ENCODE data around the gene MTARC2. TPM values are rescaled to one million over a fixed set of nuclear protein-coding genes. Genes with fewer than 3 reads are reported as not detected.

MTARC2 gene
- polyA plus RNA-seq, 1 donor (not counting 4 experiments of a cell fraction or from before 2014, with no cell fraction given) = 0.75 TPM

DNA sequence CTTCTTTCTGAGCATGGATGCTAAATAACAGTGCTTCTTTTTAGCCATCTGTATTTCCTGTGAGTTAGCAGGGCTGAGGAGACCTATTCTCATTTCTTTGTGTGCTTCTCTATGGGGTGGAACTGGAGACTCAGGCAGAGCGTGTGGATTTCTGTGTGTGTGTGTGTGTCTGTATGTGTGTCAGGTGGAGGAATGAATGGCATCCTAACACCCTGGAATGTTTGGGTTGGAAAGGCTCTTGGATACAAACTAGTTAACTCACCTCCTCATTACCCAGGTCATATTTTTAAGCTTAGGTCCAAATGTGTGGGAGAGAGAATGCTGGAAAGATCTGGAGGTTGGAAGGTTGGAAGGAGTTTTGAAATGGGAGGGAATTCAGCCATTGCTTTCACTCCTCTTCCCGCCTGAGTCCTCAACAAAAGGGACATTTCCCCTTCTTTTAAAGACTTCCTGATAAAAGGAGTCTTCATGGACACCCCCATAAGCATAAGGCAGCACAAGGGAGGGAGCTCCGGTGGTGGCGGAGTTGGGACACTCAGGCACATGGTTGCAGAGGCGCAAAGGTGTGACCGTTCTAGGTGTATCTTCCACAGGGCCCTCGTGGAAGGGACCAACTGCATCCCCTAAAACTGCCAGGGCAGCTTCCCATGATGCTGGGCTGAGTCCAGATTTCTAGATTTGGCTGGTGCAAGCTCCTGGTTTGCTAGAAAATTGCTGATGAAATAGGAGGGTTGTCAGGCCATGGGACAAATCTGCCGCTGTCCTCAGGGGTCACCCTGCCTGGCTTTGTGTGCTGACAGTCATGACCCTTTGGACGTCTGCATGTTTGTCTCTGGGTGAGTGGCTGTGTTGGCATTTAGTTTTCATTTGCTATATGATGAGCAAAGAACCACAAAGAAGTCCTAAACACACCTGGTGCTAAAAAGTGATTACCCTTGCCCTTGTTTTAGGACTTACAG, 76.2 kb downstream of the MTARC2 start:
- Histone ChIP-seq H2AFZ (ENCODE audit: control insufficient read depth, low read length) (no peak overlapping the region), H3K27ac (ENCODE audit: control insufficient read depth, insufficient read depth, low read length) (no peak overlapping the region), H3K36me3 (ENCODE audit: control insufficient read depth in 2 of 2, extremely low read depth in 1 of 2, insufficient read depth in 2 of 2, low read length in 2 of 2) (no peaks in the 10 kb centered on the region), H3K4me2 (ENCODE audit: control insufficient read depth, extremely low read depth, insufficient read depth, low read depth, low read length) (no peak overlapping the region), H3K9me1 (ENCODE audit: control insufficient read depth, extremely low read depth, insufficient read depth, low read length) (no peaks in the 10 kb centered on the region), H3K9me3 (ENCODE audit: control insufficient read depth, low read depth, low read length) (no peaks in the 10 kb centered on the region), H3K4me1 (ENCODE audit: control insufficient read depth, extremely low read depth, insufficient read depth, low read length) (no peaks in the 10 kb centered on the region), H3K79me2 (ENCODE audit: control insufficient read depth, insufficient read depth, low read length) (no peaks in the 10 kb centered on the region), H4K20me1 (ENCODE audit: control insufficient read depth, extremely low read depth, insufficient read depth, low read length) (no peaks in the 10 kb centered on the region), H3K4me3 (ENCODE audit: control insufficient read depth in 2 of 3, extremely low read depth in 1 of 3, insufficient read depth in 2 of 3, low read depth in 1 of 3, low read length in 3 of 3) (no peak overlapping the region), H3K27me3 (ENCODE audit: control insufficient read depth, extremely low read depth, insufficient read depth, low read length) (no peaks in the 10 kb centered on the region), H3K9ac (ENCODE audit: control insufficient read depth, extremely low read depth, insufficient read depth, low read length) (no peak overlapping the region)
- TF ChIP-seq, protein P1, sequence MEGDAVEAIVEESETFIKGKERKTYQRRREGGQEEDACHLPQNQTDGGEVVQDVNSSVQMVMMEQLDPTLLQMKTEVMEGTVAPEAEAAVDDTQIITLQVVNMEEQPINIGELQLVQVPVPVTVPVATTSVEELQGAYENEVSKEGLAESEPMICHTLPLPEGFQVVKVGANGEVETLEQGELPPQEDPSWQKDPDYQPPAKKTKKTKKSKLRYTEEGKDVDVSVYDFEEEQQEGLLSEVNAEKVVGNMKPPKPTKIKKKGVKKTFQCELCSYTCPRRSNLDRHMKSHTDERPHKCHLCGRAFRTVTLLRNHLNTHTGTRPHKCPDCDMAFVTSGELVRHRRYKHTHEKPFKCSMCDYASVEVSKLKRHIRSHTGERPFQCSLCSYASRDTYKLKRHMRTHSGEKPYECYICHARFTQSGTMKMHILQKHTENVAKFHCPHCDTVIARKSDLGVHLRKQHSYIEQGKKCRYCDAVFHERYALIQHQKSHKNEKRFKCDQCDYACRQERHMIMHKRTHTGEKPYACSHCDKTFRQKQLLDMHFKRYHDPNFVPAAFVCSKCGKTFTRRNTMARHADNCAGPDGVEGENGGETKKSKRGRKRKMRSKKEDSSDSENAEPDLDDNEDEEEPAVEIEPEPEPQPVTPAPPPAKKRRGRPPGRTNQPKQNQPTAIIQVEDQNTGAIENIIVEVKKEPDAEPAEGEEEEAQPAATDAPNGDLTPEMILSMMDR (optimal IDR thresholded peaks at IDR 0.05 in 1 of 3, IDR thresholded peaks at IDR 0.05 in 1 of 3, conservative IDR thresholded peaks at IDR 0.05 in 1 of 3; ENCODE audit: extremely low read depth in 1 of 3, insufficient read depth in 2 of 3, low read length in 3 of 3) = no peak
- TF ChIP-seq EZH2 (IDR thresholded peaks at IDR 0.05; ENCODE audit: low read length) = no peak
- FAIRE-seq = no peak
- DNase-seq (ENCODE audit: low read depth, low spot score) = no peak
- dilution Hi-C loops (cut with MboI; ENCODE audit: extremely low pct_ligation_motif_present, low sequenced_read_pairs) = no loop called here

- Histone ChIP-seq H3K4me2 (ENCODE audit: control insufficient read depth, extremely low read depth, insufficient read depth, low read depth, low read length) (no peak overlapping the region), H4K20me1 (ENCODE audit: control insufficient read depth, extremely low read depth, insufficient read depth, low read length) (no peaks in the 10 kb centered on the region), H3K4me3 (ENCODE audit: control insufficient read depth in 2 of 3, extremely low read depth in 1 of 3, insufficient read depth in 2 of 3, low read depth in 1 of 3, low read length in 3 of 3) (no peak overlapping the region), H3K27me3 (ENCODE audit: control insufficient read depth, extremely low read depth, insufficient read depth, low read length) (no peaks in the 10 kb centered on the region), H3K9me1 (ENCODE audit: control insufficient read depth, extremely low read depth, insufficient read depth, low read length) (no peaks in the 10 kb centered on the region), H3K27ac (ENCODE audit: control insufficient read depth, insufficient read depth, low read length) (no peak overlapping the region), H2AFZ (ENCODE audit: control insufficient read depth, low read length) (no peak overlapping the region), H3K9me3 (ENCODE audit: control insufficient read depth, low read depth, low read length) (no peaks in the 10 kb centered on the region), H3K36me3 (ENCODE audit: control insufficient read depth in 2 of 2, extremely low read depth in 1 of 2, insufficient read depth in 2 of 2, low read length in 2 of 2) (no peaks in the 10 kb centered on the region), H3K4me1 (ENCODE audit: control insufficient read depth, extremely low read depth, insufficient read depth, low read length) (no peaks in the 10 kb centered on the region), H3K79me2 (ENCODE audit: control insufficient read depth, insufficient read depth, low read length) (no peaks in the 10 kb centered on the region), H3K9ac (ENCODE audit: control insufficient read depth, extremely low read depth, insufficient read depth, low read length) (no peak overlapping the region)
- dilution Hi-C loops (cut with MboI; ENCODE audit: extremely low pct_ligation_motif_present, low sequenced_read_pairs) = no loop called here
- DNase-seq (ENCODE audit: low read depth, low spot score) = no peak
- no peak for FAIRE-seq
- TF ChIP-seq EZH2 (IDR thresholded peaks at IDR 0.05; ENCODE audit: low read length) = no peak
- TF ChIP-seq, protein P1 (optimal IDR thresholded peaks at IDR 0.05 in 1 of 3, IDR thresholded peaks at IDR 0.05 in 1 of 3, conservative IDR thresholded peaks at IDR 0.05 in 1 of 3; ENCODE audit: extremely low read depth in 1 of 3, insufficient read depth in 2 of 3, low read length in 3 of 3) = no peak
Measured at GRCh38 chr1:220825819-220826551, 77.9 kb downstream of the MTARC2 start.

Measured in keratinocyte (primary cell).